PC-9 (cell line): Measurements from ENCODE around the gene RMI2. TPM values are rescaled to one million over a fixed set of nuclear protein-coding genes. Genes with fewer than 3 reads are reported as not detected.
"Not testable (repeated sequence)": the region's sequence is repeated elsewhere in the genome, so short reads cannot be mapped to it uniquely, and the experiment has no call there.

Source experiments
- BruUV-seq: library from RNA; stranded (reverse); fragments of 400-500 nt; replicated peaks from 2 replicates; lab custom pipeline; 2021; lab: Mats Ljungman, UMichigan
- CTCF ChIA-PET: fragments of 300-600 bp; sonication (Branson Sonifier 250); formaldehyde crosslinking; loops from one replicate; lab custom pipeline; 2022; ENCODE audit warnings: antibody characterized with exemption; lab: Charles Lee
- POLR2A ChIA-PET: fragments of 300-600 bp; sonication (Branson Sonifier 250); formaldehyde crosslinking; loops from one replicate; lab custom pipeline; 2022; ENCODE audit warnings: antibody characterized with exemption; ENCODE audit not compliant: unreplicated experiment; lab: Charles Lee
- DNase-seq, 2 experiments: peaks; one replicate each; pipeline versions ENCODE4 v3.0.0 to v3.0.0-alpha.2; 2015 to 2022; ENCODE audit warnings: mixed read lengths in 1 of 2
- H2AFZ ChIP-seq: fragments of 200-600 bp; sonication (generic); 2 replicates; pipeline ENCODE4 v1.8.1; 2017; ENCODE audit warnings: antibody characterized with exemption
- H3F3A ChIP-seq: fragments of 200-600 bp; sonication (generic); 2 replicates; pipeline ENCODE4 v1.8.1; 2017; ENCODE audit warnings: antibody characterized with exemption, mild to moderate bottlenecking, low read depth; ENCODE audit not compliant: insufficient read depth
- H3K27ac ChIP-seq: fragments of 200-600 bp; sonication (generic); 2 replicates; pipeline ENCODE4 v1.6.1; 2016; ENCODE audit warnings: mixed run types
- H3K27me3 ChIP-seq: fragments of 200-600 bp; sonication (generic); 2 replicates; pipeline ENCODE4 v1.6.1; 2016; ENCODE audit warnings: low read depth, mixed run types; ENCODE audit not compliant: insufficient read depth
- H3K36me3 ChIP-seq: fragments of 200-600 bp; sonication (generic); 2 replicates; pipeline ENCODE4 v1.6.1; 2016; ENCODE audit warnings: low read depth, mixed run types
- H3K4me1 ChIP-seq: fragments of 200-600 bp; sonication (generic); replicated peaks from 2 replicates; pipeline ENCODE4 v1.6.1; 2016; ENCODE audit warnings: mixed run types; ENCODE audit not compliant: insufficient read depth
- H3K4me2 ChIP-seq: fragments of 200-600 bp; sonication (generic); 2 replicates; pipeline ENCODE4 v1.6.1; 2017; ENCODE audit warnings: mixed run types
- H3K4me3 ChIP-seq: fragments of 200-600 bp; sonication (generic); 2 replicates; pipeline ENCODE4 v1.6.1; 2016; ENCODE audit warnings: mixed run types
- H3K79me2 ChIP-seq: fragments of 200-600 bp; sonication (generic); 2 replicates; pipeline ENCODE4 v1.6.1; 2017; ENCODE audit warnings: low read depth, mixed run types
- H3K9me2 ChIP-seq: fragments of 200-600 bp; sonication (generic); 2 replicates; pipeline ENCODE4 v1.8.1; 2017; ENCODE audit warnings: mild to moderate bottlenecking; ENCODE audit not compliant: insufficient read depth
- H3K9me3 ChIP-seq: fragments of 200-600 bp; sonication (generic); 2 replicates; pipeline ENCODE4 v1.8.1; 2016; ENCODE audit warnings: low read depth; ENCODE audit not compliant: insufficient read depth
- H4K20me1 ChIP-seq: fragments of 200-600 bp; sonication (generic); 2 replicates; pipeline ENCODE4 v1.8.1; 2017; ENCODE audit not compliant: insufficient read depth
- EZH2 ChIP-seq: fragments of 200-600 bp; sonication (generic); IDR thresholded peaks from 2 replicates; pipeline ENCODE4 v1.8.0; 2017; ENCODE audit warnings: antibody characterized with exemption, low read depth
- intact Hi-C: fragments of 100-400 bp; cut with micrococcal nuclease; formaldehyde crosslinking; loops from one replicate; pipeline ENCODE4 v1.10.0; 2022; ENCODE audit not compliant: unreplicated experiment
- total RNA-seq: library from RNA; stranded (reverse); gene quantifications from 2 replicates; pipeline ENCODE4 v1.2.3, GENCODE V29; 2021
- TF ChIP-seq, protein P1 (sequence below): fragments of 200-600 bp; sonication (generic); conservative IDR thresholded peaks from 2 replicates; pipeline ENCODE4 v1.6.1; 2017; ENCODE audit warnings: mixed run types, antibody characterized with exemption, mild to moderate bottlenecking, moderate library complexity

Gene RMI2
- total RNA-seq, 1 experiment from 2014 or later: 38.0 TPM

DNA sequence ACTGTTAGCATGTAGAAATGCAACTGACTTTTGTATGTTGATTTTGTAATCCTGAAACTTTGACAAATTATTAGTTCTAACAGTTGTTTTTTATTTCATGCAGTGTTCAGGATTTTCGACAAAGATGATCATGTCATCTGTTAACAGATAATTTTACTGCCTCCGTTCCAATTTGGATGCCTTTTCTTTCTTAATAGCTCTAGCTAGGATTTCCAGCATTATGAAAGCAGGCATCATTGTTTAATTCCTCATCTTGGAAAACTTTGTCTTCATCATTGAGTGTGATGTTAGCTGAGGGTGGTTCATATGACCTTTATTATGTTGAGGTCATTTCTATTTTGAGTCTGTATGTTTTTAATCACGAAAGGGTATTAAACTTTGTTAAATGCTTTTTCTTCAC, 31.9 kb downstream of the RMI2 start:
- Histone ChIP-seq H3K9me3 (no peaks in the 10 kb centered on the region), H3K9me2 (no peaks in the 10 kb centered on the region), H2AFZ (no peak overlapping the region), H3K27ac (no peak overlapping the region), H3K4me2 (no peak overlapping the region), H3K27me3 (no peaks in the 10 kb centered on the region), H3F3A (no peaks in the 10 kb centered on the region), H3K4me1 (no peaks in the 10 kb centered on the region), H3K4me3 (no peak overlapping the region), H3K79me2 (no peaks in the 10 kb centered on the region), H3K36me3 (no peaks in the 10 kb centered on the region), H4K20me1 (no peaks in the 10 kb centered on the region)
- TF ChIP-seq, protein P1, sequence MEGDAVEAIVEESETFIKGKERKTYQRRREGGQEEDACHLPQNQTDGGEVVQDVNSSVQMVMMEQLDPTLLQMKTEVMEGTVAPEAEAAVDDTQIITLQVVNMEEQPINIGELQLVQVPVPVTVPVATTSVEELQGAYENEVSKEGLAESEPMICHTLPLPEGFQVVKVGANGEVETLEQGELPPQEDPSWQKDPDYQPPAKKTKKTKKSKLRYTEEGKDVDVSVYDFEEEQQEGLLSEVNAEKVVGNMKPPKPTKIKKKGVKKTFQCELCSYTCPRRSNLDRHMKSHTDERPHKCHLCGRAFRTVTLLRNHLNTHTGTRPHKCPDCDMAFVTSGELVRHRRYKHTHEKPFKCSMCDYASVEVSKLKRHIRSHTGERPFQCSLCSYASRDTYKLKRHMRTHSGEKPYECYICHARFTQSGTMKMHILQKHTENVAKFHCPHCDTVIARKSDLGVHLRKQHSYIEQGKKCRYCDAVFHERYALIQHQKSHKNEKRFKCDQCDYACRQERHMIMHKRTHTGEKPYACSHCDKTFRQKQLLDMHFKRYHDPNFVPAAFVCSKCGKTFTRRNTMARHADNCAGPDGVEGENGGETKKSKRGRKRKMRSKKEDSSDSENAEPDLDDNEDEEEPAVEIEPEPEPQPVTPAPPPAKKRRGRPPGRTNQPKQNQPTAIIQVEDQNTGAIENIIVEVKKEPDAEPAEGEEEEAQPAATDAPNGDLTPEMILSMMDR: no peak
- TF ChIP-seq EZH2: no peak
- DNase-seq: no peak
- intact Hi-C loops: no loop called here
- POLR2A ChIA-PET: no interaction called here
- CTCF ChIA-PET: interaction anchor here (0.7 kb wide), 1 partner anchor 165 kb away, joined by 5 read pairs; no protein-coding TSS in a partner anchor
- no TSS peak for BruUV-seq

DNA sequence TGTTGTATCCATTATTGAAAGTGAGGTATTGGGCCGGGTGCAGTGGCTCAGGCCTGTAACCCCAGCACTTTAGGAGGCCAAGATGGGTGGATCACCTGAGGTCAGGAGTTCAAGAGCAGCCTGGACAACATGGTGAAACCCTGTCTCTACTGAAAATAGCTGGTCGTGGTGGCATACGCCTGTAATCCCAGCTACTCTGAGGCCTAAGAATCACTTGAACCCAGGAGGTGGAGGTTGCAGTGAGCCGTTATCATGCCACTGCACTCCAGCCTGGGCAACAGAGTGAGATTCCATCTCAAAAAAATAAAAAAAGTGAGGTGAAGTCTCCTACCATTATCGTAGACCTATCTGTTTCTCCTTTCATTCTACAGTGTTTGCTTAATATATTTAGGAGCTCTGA, 33.7 kb downstream of the RMI2 start:
- BruUV-seq, H3K9me2 ChIP-seq, H3K27me3 ChIP-seq, H4K20me1 ChIP-seq, H3K4me3 ChIP-seq, intact Hi-C loops, H3K4me1 ChIP-seq, H3K4me2 ChIP-seq, DNase-seq, H3K79me2 ChIP-seq, H3K36me3 ChIP-seq, H3K9me3 ChIP-seq, H2AFZ ChIP-seq, H3F3A ChIP-seq, H3K27ac ChIP-seq: not testable (repeated sequence)
- CTCF ChIA-PET: interaction anchor here (0.7 kb wide), 1 partner anchor 9 kb away, joined by 6 read pairs; no protein-coding TSS in a partner anchor
- POLR2A ChIA-PET: interaction anchor here (0.6 kb wide), 1 partner anchor 53 kb away, joined by 4 read pairs; no protein-coding TSS in a partner anchor

DNA sequence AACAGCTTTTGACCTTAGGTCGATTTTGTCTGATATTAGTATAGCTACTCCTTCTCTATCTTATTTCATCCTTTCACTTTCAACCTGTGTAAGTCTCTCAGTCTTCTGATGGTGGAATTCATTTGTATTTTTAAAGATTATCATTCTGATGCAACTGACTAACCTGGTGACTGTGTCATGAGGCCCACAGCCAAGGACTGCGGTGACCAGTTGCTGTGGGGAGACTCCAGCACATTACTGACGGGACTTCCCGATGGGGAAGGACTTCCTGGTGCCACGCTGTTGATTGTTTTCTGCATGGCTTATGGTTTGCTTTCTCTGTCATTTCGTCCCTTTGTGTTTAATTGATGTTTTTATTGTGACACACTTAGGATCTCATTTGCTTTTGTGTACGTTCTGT, 34.2 kb downstream of the RMI2 start:
- peak; percentile 43 to 51 for DNase-seq
- ChIA-PET POLR2A (interaction anchor here (0.6 kb wide), 1 partner anchor 53 kb away, joined by 4 read pairs; no protein-coding TSS in a partner anchor), CTCF (interaction anchor here (0.7 kb wide), 1 partner anchor 9 kb away, joined by 6 read pairs; no protein-coding TSS in a partner anchor)
- no peaks in the 10 kb centered on the region for H3K9me3 ChIP-seq
- intact Hi-C loops: no loop called here
- H3K9me2 ChIP-seq: no peaks in the 10 kb centered on the region
- no peak overlapping the region for H3K4me3 ChIP-seq
- no peaks in the 10 kb centered on the region for H3K4me1 ChIP-seq
- no peaks in the 10 kb centered on the region for H3F3A ChIP-seq
- H3K4me2 ChIP-seq: no peak overlapping the region
- no peaks in the 10 kb centered on the region for H3K27me3 ChIP-seq
- no TSS peak for BruUV-seq
- H3K36me3 ChIP-seq: no peaks in the 10 kb centered on the region
- no peak overlapping the region for H2AFZ ChIP-seq
- no peaks in the 10 kb centered on the region for H3K79me2 ChIP-seq
- no peaks in the 10 kb centered on the region for H4K20me1 ChIP-seq
- TF ChIP-seq EZH2: no peak
- TF ChIP-seq, protein P1: no peak
- H3K27ac ChIP-seq: no peak overlapping the region

DNA sequence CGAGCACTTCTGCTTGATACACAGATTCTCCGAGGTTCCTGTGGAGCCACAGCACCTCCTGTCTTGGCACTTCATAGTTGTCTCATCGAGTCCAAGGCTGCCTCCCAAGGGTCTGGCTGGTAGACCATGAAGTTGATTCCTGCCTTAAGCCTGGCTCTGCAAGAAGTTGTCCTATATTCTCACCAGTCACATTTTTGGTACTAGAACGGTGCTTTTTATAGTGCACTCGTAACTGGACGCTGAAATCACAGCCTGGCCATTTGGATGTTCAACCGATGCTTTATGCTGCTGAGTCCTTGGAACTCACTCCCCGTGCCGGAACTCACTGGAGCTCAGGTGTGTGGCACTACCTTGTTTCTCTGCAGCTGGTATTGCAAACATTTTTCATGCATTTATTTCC, 35.6 kb downstream of the RMI2 start:
- ChIA-PET POLR2A (no interaction called here), CTCF (no interaction called here)
- no peak overlapping the region for H3K4me3 ChIP-seq
- no peaks in the 10 kb centered on the region for H3F3A ChIP-seq
- H3K79me2 ChIP-seq: no peaks in the 10 kb centered on the region
- H3K27ac ChIP-seq: no peak overlapping the region
- no peaks in the 10 kb centered on the region for H3K36me3 ChIP-seq
- H3K4me2 ChIP-seq: no peak overlapping the region
- H3K9me3 ChIP-seq: no peaks in the 10 kb centered on the region
- no peak overlapping the region for H2AFZ ChIP-seq
- TF ChIP-seq EZH2: no peak
- TF ChIP-seq, protein P1: no peak
- intact Hi-C loops: no loop called here
- no peaks in the 10 kb centered on the region for H3K4me1 ChIP-seq
- H4K20me1 ChIP-seq: no peaks in the 10 kb centered on the region
- no peaks in the 10 kb centered on the region for H3K27me3 ChIP-seq
- no peak for DNase-seq
- no peaks in the 10 kb centered on the region for H3K9me2 ChIP-seq
- no TSS peak for BruUV-seq
